Fibroblast of the aortic adventitia (primary cell): ENCODE data around the gene ARMC2. TPM values are rescaled to one million over a fixed set of nuclear protein-coding genes. Genes with fewer than 3 reads are reported as not detected.

Source experiments
- DNase-seq: peaks from one replicate; pipeline ENCODE4 v3.0.0-alpha.2; 2010; ENCODE audit warnings: low read depth
- H3K4me3 ChIP-seq: 2 replicates; pipeline ENCODE4 v1.5.1; 2011; ENCODE audit warnings: low read depth, mild to moderate bottlenecking, control low read depth, low read length, moderate library complexity
- total RNA-seq: library from RNA; depleted of rRNA; stranded (reverse); fragments of >200 nt; gene quantifications from 2 replicates; pipeline ENCODE4 v1.2.3, GENCODE V29; 2012; ENCODE audit warnings: low replicate concordance
- TF ChIP-seq, protein P1 (sequence below): IDR thresholded peaks from 2 replicates; pipeline ENCODE4 v1.5.1; 2011; ENCODE audit warnings: mild to moderate bottlenecking, low read length, control low read depth, inconsistent platforms; ENCODE audit not compliant: insufficient read depth

The ARMC2 gene
- total RNA-seq, 1 donor, result 2.5 TPM

DNA sequence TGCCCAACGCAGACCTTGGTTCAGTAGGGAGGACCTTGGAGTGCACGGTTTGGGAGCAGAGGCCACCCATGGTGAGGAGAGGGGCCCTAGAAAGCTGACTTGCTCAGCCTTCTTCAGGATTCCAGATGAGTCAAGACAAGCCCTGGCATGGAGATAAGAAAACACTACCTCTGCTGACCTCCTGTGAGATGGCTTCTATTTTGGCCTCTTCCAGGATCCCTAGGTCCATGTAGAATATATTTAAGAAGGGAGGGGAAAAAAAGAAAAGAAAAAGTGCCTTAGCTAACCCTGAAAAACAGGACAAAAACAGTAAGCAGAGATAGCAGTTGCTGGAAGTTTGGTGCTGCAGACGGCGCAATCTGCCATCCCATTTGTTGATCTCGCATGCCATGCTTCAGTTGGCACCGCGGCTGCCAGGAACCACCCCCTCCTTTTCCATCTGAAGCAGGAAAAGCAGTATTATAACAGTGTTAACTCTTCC is 100.0 kb downstream of the ARMC2 start:
- no peak for DNase-seq
- TF ChIP-seq, protein P1, sequence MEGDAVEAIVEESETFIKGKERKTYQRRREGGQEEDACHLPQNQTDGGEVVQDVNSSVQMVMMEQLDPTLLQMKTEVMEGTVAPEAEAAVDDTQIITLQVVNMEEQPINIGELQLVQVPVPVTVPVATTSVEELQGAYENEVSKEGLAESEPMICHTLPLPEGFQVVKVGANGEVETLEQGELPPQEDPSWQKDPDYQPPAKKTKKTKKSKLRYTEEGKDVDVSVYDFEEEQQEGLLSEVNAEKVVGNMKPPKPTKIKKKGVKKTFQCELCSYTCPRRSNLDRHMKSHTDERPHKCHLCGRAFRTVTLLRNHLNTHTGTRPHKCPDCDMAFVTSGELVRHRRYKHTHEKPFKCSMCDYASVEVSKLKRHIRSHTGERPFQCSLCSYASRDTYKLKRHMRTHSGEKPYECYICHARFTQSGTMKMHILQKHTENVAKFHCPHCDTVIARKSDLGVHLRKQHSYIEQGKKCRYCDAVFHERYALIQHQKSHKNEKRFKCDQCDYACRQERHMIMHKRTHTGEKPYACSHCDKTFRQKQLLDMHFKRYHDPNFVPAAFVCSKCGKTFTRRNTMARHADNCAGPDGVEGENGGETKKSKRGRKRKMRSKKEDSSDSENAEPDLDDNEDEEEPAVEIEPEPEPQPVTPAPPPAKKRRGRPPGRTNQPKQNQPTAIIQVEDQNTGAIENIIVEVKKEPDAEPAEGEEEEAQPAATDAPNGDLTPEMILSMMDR, result no peak
- H3K4me3 ChIP-seq, result no peak overlapping the region

DNA sequence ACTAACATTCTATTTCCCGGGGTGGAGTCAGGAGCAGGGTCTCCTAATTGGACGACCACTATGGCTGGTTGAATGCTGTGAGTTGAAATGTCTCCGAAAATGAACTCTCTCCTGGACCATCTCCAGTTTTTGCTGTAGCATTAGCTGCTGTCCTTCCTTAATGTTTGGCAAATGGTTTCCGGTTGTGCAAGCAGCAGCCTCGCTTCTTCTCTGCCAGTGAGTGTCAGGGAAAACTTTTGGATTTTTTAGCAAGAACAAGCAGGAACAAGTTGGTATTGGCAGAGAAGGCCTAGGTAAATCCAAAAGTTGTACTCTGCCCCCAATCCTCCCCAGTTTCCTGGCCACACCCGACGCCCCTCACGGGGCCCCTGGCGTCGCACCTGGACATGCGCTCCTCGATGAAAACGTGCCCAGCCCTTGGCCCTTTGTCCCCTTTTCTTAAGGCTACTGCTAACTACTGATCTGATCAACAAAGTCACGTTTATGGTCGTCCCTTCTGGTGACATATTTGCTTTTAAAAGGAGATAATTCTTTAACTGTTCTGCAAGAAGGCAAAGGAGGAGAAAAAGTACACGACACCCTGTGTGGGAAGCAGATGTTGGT is 103.2 kb downstream of the ARMC2 start:
- DNase-seq, result no peak
- TF ChIP-seq, protein P1, result no peak

DNA sequence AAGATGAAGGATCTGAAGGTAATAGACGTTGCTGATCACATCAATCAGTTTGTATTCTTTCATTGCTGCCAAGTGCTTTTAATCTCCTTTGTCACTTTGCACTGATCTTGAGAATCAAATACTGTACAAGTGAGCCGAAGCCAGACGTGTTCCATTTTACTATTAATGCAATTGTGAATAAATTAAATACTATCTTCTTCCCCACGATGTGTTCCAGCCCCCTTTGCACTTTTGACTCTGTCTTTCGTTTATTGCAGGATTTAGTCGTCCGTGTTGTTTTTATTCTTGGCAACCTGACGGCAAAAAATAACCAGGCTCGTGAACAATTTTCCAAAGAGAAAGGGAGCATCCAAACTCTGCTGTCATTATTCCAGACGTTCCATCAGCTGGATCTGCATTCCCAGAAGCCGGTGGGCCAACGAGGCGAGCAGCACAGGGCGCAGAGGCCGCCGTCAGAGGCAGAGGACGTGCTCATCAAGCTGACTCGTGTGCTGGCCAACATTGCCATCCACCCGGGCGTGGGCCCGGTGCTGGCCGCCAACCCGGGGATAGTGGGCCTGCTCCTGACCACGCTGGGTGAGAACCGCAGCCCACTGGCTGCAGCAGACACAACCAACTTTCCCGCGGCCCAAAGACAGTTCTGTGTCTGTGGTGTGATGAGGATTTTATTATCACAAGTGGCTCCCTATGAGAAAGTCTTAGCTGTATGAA is 104.7 kb downstream of the ARMC2 start:
- DNase-seq, result peak; percentile 33
- TF ChIP-seq, protein P1, result no peak
- H3K4me3 ChIP-seq, result no peak overlapping the region

More for the DNA sequence above, 103.2 kb downstream of the ARMC2 start:
- no peak overlapping the region for H3K4me3 ChIP-seq

GRCh38 chr6:108953681-108954080 is 105.5 kb downstream of the ARMC2 start:
- peak; percentile 54 for DNase-seq
- H3K4me3 ChIP-seq, result no peak overlapping the region
- TF ChIP-seq, protein P1, result no peak

- no peak overlapping the region for H3K4me3 ChIP-seq
- DNase-seq, result no peak
- TF ChIP-seq, protein P1, result no peak
These were observed 107.2 kb downstream of the ARMC2 start for GRCh38 chr6:108955329-108955949.

DNA sequence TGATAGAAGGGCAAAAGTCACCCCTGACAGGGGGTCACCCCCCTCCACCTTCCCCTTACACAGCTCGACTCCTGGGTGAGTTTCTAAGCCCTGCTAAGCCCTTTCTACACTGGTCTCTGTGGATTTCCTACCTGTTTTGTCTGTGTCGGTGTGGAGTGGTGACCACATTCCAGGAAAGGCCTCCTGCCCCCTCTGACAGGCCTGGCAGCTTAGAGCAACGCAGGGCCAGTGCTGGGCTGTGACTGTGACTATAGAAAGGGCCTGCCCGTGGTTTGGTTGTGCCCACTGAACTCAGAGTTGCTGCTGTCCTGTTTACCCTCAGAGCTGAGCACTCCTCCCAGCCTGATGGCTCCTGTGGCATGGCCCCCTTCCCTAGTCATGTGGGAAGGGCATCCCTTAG is 109.0 kb downstream of the ARMC2 start:
- TF ChIP-seq, protein P1, result no peak
- no peak for DNase-seq

More for the DNA sequence above, 109.0 kb downstream of the ARMC2 start:
- H3K4me3 ChIP-seq, result no peak overlapping the region
